ENCODE data around the gene DLG4. TPM values are rescaled to one million over a fixed set of nuclear protein-coding genes. Genes with fewer than 3 reads are reported as not detected.
A peak's percentile ranks its signal among the peaks of the same experiment; 100 is the strongest.

Gene DLG4
- total RNA-seq, 1 experiment from 2014 or later: 38.3 TPM

DNA sequence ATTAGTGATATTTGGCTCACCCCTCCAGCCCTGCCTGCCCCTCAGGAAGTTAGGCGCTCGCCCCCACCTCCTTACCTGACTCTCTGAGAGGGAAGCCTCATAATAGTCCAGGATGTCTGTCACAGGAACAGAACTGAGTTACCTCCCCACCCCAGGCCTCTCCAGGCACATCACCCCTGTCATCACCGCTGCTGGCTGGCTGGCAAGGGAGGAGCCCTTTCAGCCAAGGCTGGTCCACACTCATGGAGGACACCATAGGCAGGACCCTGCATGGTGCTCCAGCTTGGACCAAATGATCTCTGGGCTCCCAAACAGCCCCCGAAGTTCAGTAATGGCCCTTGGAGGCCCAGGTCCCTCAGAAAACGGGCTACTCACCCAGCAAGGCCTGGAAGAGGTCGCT is 1.5 kb downstream of the DLG4 start:
- H3K18ac ChIP-seq (ENCODE audit: insufficient read length, low read depth, low read length): no peak overlapping the region
- H3K4me1 ChIP-seq (ENCODE audit: insufficient read depth, low read length): no peaks in the 10 kb centered on the region; the same call in 1 of the 2 replicates
- peaks cover 23% of the 10 kb centered on the region for H3K23me2 ChIP-seq (ENCODE audit: insufficient read length, low read depth, low read length, poor library complexity, severe bottlenecking)
- peak overlapping the region; percentile 40 for H3K4me2 ChIP-seq (ENCODE audit: insufficient read depth, insufficient read length, low read length)
- H2BK12ac ChIP-seq (ENCODE audit: insufficient read length, low read depth, low read length): no peak overlapping the region
- H3T11ph ChIP-seq (ENCODE audit: low read length): no peak overlapping the region
- Mint-ChIP-seq H3K4me1 (peaks cover 58 to 61% of the 10 kb centered on the region in 2 experiments), H3K4me3 (peak overlapping the region; percentile 95 to 97), H3K27ac (peak overlapping the region in 1 of 3 experiments; percentile 23; a peak in 1 of 7 replicates), H3K36me3 (ENCODE audit: insufficient read depth in 1 of 3, low read depth in 3 of 3) (peaks cover 8 to 29% (median 21%) of the 10 kb centered on the region in 3 experiments; a peak in 6 of 7 replicates), H3K27me3 (ENCODE audit: low read depth) (no peaks in the 10 kb centered on the region; the same call in none of the 2 replicates), H3K9me3 (no peaks in the 10 kb centered on the region; a peak in 1 of 5 replicates)
- H4K20me1 ChIP-seq (ENCODE audit: control insufficient read depth, insufficient read depth, insufficient read length): no peaks in the 10 kb centered on the region
- no peak overlapping the region for H3K27ac ChIP-seq (ENCODE audit: insufficient read length, low read depth, low read length)
- DNase-seq: no peak
- no peak overlapping the region for H2AK5ac ChIP-seq (ENCODE audit: insufficient read length, low read length)
- no peak overlapping the region for H2AFZ ChIP-seq (ENCODE audit: low read length)
- H3K9me3 ChIP-seq (ENCODE audit: control insufficient read depth, low read depth, low read length): no peaks in the 10 kb centered on the region
- H4K91ac ChIP-seq (ENCODE audit: insufficient read length, low read depth, low read length): no peak overlapping the region
- no peaks in the 10 kb centered on the region for H3K79me2 ChIP-seq (ENCODE audit: insufficient read depth, low read length)
- no peak overlapping the region for H3K4ac ChIP-seq (ENCODE audit: low read depth, low read length)
- H2BK20ac ChIP-seq (ENCODE audit: low read depth, low read length, poor library complexity, severe bottlenecking): no peak overlapping the region
- no peak overlapping the region for H3K14ac ChIP-seq (ENCODE audit: insufficient read depth, low read length)
- no peak overlapping the region for H4K8ac ChIP-seq (replicated peaks; ENCODE audit: insufficient read length, low read depth, low read length)
- no peak overlapping the region for H3K56ac ChIP-seq (ENCODE audit: insufficient read length, low read depth, low read length)
- H3K23ac ChIP-seq (ENCODE audit: insufficient read length, low read depth, low read length): no peak overlapping the region
- no peak overlapping the region for H2BK5ac ChIP-seq (ENCODE audit: insufficient read length, low read length)
- H2BK120ac ChIP-seq (ENCODE audit: low read depth, low read length, poor library complexity, severe bottlenecking): no peak overlapping the region
- H3K9ac ChIP-seq (ENCODE audit: extremely low read depth, insufficient read length, low read length): no peak overlapping the region
- no peak for TF ChIP-seq CTCF (conservative IDR thresholded peaks at IDR 0.05)
- no CpG with 5 or more reads among the region's 6 CpGs for WGBS (ENCODE audit: extremely low coverage, insufficient read length, low lambda C conversion rate)
- H3K27me3 ChIP-seq (ENCODE audit: insufficient read depth, low read length): no peaks in the 10 kb centered on the region
- no peaks in the 10 kb centered on the region for H3K79me1 ChIP-seq (ENCODE audit: insufficient read depth, low read depth, low read length, poor library complexity, severe bottlenecking)
- no peak overlapping the region for H2BK15ac ChIP-seq (ENCODE audit: low read depth, low read length)
- no peak overlapping the region for H4K5ac ChIP-seq (ENCODE audit: insufficient read length, low read depth, low read length)

Measured in H9 (cell line).